Right lung (tissue), 5 donors: ENCODE results near the gene NOL6. TPM values are rescaled to one million over a fixed set of nuclear protein-coding genes. Genes with fewer than 3 reads are reported as not detected.

Experiments used
- DNase-seq, 2 donors: peaks; one replicate each; pipeline ENCODE4 v3.0.0-alpha.2; 2013
- polyA plus RNA-seq, 5 donors: library from polyadenylated mRNA; unstranded; fragments of 120-200 nt; gene quantifications; one replicate each; pipeline versions ENCODE4 v1.2.1 to v1.2.3, GENCODE V29; 2013; ENCODE audit warnings: inconsistent platforms in 1 of 5, low replicate concordance in 1 of 5; ENCODE audit not compliant: insufficient read length in 5 of 5, insufficient read depth in 1 of 5

Gene NOL6
- polyA plus RNA-seq, 5 donors: 21.1 to 31.8 (median 23.8) TPM

GRCh38 chr9:33453286-33453860 lies 20.4 kb downstream of the NOL6 start:
- DNase-seq: no peak

DNA sequence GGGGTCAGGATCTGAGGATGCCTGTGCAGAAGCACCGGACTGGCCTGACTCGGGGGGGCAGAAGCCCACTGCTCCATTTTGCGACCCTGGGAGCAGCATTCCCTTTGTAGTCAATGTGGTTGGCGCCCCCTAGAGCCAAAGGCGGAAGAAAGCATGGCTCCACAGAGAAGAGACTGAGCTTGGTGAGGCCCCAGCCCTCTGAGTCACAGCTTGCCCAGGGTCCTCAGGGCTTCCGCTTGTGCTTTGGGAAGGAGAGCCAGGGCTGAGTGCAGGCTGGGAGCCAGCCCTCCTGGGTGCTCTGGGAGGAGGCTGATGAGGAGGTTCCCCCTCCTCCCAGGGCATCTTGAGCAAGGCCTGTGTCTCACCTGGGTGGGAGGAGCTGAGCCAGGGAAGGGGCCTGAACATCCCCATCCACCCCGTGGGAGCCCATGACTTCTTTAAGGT lies 20.9 kb downstream of the NOL6 start:
- DNase-seq: peak in 1 of 2 donors; percentile 24

GRCh38 chr9:33450621-33451146 lies 23.0 kb downstream of the NOL6 start:
- no peak for DNase-seq

DNA sequence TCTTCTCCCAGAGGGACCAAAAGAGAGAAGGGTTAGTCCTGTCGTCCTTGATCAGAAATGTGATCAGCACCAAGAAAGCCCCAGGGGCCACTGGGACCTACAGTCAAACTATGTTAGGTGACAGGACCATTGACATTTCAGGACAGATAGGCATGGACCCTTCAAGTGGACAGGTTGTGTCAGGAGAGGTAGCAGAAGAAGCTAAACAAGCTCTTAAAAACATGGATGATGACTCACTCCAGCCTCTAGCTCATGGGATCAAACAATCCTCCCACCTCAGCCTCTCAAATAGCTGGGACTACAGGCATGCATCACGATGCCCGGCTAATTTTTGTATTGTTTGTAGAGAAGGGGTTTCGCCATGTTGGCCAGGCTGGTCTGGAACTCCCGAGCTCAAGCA lies 24.0 kb downstream of the NOL6 start:
- no peak for DNase-seq

- DNase-seq: no peak
These were observed 25.7 kb downstream of the NOL6 start for GRCh38 chr9:33447799-33448553.

- peak; percentile 52 to 57 for DNase-seq
These were observed 26.6 kb downstream of the NOL6 start, which contains the start of gene AQP3 for GRCh38 chr9:33446946-33447798. AQP3 (minus strand) TSS chr9:33447593; CDS start chr9:33447530, 63 bp downstream.

GRCh38 chr9:33446240-33446945 lies 27.3 kb downstream of the NOL6 start:
- no peak for DNase-seq

- peak in 1 of 2 donors; percentile 41 for DNase-seq
These were observed 28.1 kb downstream of the NOL6 start for GRCh38 chr9:33445389-33446239.

- DNase-seq: no peak
These were observed 30.1 kb downstream of the NOL6 start for GRCh38 chr9:33443464-33444154.

- DNase-seq: no peak
These were observed 30.7 kb downstream of the NOL6 start for GRCh38 chr9:33443047-33443446.

- no peak for DNase-seq
These were observed 31.6 kb downstream of the NOL6 start for GRCh38 chr9:33442125-33442524.

- no peak for DNase-seq
These were observed 33.1 kb downstream of the NOL6 start for GRCh38 chr9:33440609-33441008.

DNA sequence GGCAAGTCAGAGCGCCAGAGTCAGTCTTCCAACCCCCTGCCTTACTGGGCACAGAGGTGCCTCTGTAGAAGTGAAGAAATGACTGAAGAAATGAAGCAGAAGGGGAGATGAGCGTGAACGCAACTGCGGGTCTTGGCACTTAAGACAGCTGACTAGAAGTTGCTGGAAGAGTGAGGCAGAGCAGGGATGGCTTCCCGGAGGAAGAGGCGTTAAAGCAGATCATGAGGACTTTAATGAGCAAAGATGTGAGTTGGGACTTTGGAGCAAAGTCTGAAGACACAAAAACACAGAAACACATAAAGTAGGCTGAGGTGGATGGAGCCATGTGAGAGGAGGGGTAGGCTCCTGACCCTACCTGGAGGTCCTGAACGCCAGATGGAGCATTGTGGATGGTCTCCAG lies 33.5 kb downstream of the NOL6 start:
- no peak for DNase-seq

- DNase-seq: no peak
These were observed 34.0 kb downstream of the NOL6 start for GRCh38 chr9:33439731-33440130.

DNA sequence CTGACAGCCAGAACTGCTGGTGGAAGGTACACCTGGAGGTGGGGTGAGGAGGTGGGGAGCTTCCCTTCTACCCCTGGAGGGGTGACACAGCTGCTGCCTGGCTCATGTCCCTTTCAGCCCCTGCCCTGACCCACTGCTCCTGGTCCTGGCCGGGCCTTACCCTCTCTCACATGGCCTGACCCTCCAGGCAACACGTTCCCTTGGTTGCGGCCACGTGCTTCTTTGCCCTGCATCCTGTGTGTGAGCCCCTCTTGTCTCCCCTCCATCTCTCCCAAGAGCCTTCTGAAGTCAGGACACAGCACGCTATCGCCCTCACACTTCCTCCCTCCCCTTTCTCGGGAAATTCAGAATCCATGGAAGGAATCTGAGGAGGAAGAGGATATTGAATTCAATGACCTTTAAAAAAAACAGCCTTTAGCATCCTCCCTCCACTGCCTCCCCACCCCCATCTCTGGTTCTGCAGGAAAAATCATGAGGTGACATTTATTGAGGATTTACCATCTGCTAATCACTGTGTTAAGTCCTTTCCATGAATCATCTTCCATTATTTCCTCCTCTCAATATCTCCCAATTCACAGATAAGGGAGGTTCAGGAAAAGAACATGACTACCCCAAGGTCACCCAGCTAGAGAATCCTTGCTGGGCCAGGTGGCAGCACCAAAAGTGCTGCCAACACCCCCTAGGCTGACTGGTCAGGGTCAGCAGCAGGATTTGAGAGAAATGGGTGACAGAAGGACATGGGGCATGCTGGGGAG lies 34.6 kb downstream of the NOL6 start:
- no peak for DNase-seq

DNA sequence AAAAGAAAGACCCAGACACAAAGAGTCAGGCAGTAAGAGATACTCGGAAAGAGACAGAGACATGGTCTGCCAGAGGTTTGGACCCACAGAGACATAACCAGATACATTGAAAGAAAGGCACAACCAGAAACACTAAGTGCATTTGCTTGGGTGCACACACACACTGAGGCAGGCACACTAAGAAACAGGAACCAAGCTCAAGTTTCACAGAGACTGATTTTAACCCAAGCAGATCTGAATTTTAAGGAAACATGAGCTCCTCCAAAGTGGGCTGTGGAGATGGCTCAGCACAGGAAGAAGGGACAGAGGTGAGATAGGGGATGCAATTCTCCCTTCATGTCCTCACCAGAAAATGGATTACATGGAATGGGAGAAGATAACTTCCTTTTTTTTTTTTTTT lies 35.8 kb downstream of the NOL6 start:
- DNase-seq: no peak

DNA sequence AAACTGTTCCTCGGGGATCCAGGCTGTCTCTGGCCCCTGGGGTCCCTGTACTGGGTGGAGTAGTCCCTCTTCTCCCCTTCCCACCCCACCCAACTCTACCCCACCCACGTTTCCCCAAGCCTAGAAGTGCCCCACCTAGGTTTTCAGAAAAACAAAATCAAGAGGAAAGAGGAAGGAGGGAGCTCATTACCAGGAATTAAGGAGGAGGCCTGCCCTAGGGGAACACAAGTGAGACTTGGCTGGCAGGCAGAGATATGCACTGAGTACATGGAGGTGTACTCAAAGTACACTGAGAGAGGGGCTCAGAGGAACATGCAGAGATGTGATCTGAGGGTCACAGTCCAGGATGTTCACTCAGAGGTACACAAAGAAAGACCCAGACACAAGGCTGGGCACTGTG lies 36.5 kb downstream of the NOL6 start:
- no peak for DNase-seq

DNA sequence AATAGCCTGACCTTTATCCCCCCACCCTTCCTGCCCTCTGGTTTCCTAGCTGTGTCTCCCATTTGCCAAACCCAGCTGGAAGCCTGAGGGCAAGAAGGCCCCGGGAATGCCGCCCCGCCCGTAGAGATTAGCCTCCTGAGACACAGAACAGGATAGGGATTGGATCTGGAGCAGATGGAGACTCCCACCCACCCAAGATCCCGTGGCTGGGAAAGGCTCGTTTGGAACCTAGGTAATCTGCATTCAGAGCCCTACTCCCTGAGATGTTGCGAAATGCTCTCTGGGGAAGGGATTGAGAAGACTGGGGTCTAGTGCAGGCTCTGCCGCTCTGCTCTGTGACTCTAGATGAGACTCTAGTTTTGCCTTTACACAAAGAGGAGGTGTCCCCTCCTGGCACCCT lies 37.3 kb downstream of the NOL6 start:
- no peak for DNase-seq

GRCh38 chr9:33435821-33436277 lies 37.9 kb downstream of the NOL6 start:
- no peak for DNase-seq
